Activated CD4-positive, alpha-beta T cell treated with anti-CD3 and anti-CD28 coated beads for 36 hours (primary cell): ENCODE data around the gene MVD. TPM values are rescaled to one million over a fixed set of nuclear protein-coding genes. Genes with fewer than 3 reads are reported as not detected.

Source experiments
- ATAC-seq: fragments of 200-7000 bp; cut with Tn5 transposase; one replicate; pipeline ENCODE4 v1.10.0; 2021; ENCODE audit warnings: mild to moderate bottlenecking, moderate library complexity
- CTCF ChIA-PET: fragments of 350-600 bp; sonication (Branson Sonifier 250); formaldehyde crosslinking; loops from one replicate; lab custom pipeline; 2021; ENCODE audit warnings: antibody characterized with exemption; lab: Charles Lee
- POLR2A ChIA-PET: fragments of 350-600 bp; sonication (Branson Sonifier 250); formaldehyde crosslinking; loops from one replicate; lab custom pipeline; 2021; ENCODE audit warnings: antibody characterized with exemption, inconsistent platforms; lab: Charles Lee
- DNase-seq: peaks from one replicate; pipeline ENCODE4 v3.0.0-alpha.2; 2020
- H3K27ac Mint-ChIP-seq: one replicate; pipeline ENCODE4 v1.8.0; 2021; ENCODE audit warnings: mixed read lengths
- H3K27me3 Mint-ChIP-seq: one replicate; pipeline ENCODE4 v1.8.0; 2021; ENCODE audit warnings: mixed read lengths
- H3K36me3 Mint-ChIP-seq: one replicate; pipeline ENCODE4 v1.8.0; 2021; ENCODE audit warnings: low read depth, mixed read lengths
- H3K4me1 Mint-ChIP-seq: one replicate; pipeline ENCODE4 v1.8.0; 2021; ENCODE audit warnings: mixed read lengths
- H3K4me3 Mint-ChIP-seq: one replicate; pipeline ENCODE4 v1.8.0; 2021; ENCODE audit warnings: mild to moderate bottlenecking, moderate library complexity, mixed read lengths
- H3K9me3 Mint-ChIP-seq: one replicate; pipeline ENCODE4 v1.8.0; 2021; ENCODE audit warnings: low read depth, mixed read lengths
- intact Hi-C, 2 experiments: fragments of 100-400 bp; cut with DNase I in 1 of 2; cut with micrococcal nuclease in 1 of 2; formaldehyde crosslinking; loops; one replicate each; pipeline versions ENCODE4 v1.14.2 to v1.15.1; 2022 to 2024; cut with DNase I, micrococcal nuclease
- total RNA-seq, 2 experiments: library from RNA; stranded (reverse); gene quantifications; one replicate each; pipeline ENCODE4 v1.2.3, GENCODE V29; 2021

MVD gene
- total RNA-seq, 2 experiments from 2014 or later: 62.8 to 81.1 TPM

DNA sequence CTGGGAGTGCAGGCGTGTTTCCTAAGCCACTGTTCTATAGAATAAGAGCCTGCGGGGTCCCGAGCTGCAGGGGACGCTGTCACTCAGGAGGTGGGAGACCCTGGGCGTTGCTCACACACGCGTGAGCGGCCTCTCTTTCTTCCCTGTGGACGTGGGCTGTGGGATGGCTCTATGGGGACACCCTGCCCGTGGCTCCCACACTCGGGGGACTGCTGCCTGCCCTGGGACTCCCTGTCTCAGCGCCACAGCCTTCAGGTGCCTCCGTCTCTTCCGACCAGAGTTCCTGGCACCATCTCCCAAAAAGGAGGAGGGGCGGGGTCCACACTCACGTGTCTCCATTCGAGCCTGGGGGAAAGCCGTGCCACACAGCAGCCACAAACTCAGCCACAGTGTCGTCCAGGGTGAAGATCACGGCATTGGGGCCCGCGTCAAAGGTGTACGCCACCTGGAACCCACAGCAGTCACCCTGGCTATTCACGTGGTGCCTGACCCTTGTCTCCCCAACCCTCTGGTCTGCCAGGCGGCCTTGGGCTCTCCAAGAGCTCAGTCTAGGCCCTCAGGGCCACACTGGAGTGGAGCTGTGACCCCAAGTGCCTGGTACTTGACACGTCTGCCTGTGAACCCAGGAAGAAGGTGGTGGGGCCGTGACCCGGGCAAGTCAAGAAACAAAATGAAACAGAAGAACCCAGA is 8.4 kb downstream of the MVD start:
- DNase-seq: no peak
- POLR2A ChIA-PET: no interaction called here
- CTCF ChIA-PET: no interaction called here
- peak overlapping the region; percentile 37 for H3K27ac Mint-ChIP-seq
- intact Hi-C loops: no loop called here
- H3K27me3 Mint-ChIP-seq: no peaks in the 10 kb centered on the region
- no peak overlapping the region for H3K4me3 Mint-ChIP-seq
- H3K36me3 Mint-ChIP-seq: peaks cover 14% of the 10 kb centered on the region
- ATAC-seq: no peak
- no peaks in the 10 kb centered on the region for H3K9me3 Mint-ChIP-seq
- peaks cover 10% of the 10 kb centered on the region for H3K4me1 Mint-ChIP-seq

DNA sequence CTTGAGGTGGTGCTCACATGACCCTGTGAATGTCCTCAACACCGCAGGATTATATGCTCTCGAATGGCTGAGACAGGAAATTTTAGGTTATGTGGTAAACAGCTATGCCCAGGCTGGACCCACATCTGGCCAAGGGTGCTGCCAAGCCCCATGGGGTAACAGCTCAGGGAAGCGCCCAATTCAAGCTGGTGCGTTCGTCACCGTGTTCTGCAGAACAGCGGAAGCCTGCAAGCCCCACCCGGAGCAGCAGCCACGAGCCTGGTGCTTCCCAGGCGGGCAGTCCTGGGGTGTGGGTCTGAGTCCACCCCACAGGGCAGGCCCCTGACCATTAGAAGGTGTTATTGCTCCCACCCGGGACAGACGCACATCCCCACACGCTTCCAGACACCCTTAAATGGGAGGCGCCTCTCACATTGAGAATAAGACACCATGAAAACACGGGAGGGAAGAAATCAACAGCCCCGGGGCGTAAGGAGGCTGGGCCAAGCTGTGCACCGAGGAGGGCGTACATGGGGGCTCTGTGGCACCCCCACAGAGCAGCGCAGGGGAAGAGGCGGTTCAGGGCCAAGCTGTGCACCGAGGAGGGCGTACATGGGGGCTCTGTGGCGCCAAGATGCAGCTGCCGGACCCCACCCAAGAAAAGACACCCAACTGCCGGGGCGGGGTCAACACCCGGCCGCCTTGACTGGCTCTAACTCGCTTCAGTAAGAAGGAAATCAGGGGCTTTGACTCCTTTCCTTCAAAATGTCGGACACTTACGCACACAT is 9.1 kb downstream of the MVD start:
- DNase-seq: no peak
- Mint-ChIP-seq H3K36me3 (peaks cover 19% of the 10 kb centered on the region), H3K27me3 (no peaks in the 10 kb centered on the region), H3K9me3 (no peaks in the 10 kb centered on the region), H3K4me3 (no peak overlapping the region), H3K27ac (no peak overlapping the region), H3K4me1 (peaks cover 15% of the 10 kb centered on the region)
- ChIA-PET CTCF (no interaction called here), POLR2A (no interaction called here)
- intact Hi-C loops: no loop called here
- no peak for ATAC-seq

DNA sequence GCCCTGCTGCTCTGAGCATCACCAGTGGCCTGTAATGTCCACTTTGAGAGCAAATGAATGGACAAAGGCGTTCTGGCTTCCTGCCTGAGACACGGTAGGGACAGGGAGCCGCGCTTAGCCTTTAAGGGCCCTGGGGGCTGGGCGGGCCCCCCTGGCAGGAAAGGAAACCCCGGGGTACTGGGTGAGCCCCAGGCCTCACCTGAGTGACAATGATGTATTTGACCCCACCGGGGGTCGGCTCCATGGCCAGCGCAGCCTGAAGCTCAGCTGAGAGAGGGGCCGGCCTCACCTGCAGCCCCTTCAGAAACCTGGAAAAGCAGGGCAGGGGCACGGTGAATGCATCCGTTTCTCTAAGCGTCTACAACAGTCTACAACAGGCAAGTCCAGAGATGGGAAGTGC is 9.8 kb downstream of the MVD start:
- POLR2A ChIA-PET: no interaction called here
- Mint-ChIP-seq H3K4me3 (no peak overlapping the region), H3K4me1 (peaks cover 15% of the 10 kb centered on the region), H3K9me3 (no peaks in the 10 kb centered on the region), H3K27ac (no peak overlapping the region), H3K36me3 (peaks cover 18% of the 10 kb centered on the region), H3K27me3 (no peaks in the 10 kb centered on the region)
- intact Hi-C loops: no loop called here
- ATAC-seq: no peak
- CTCF ChIA-PET: no interaction called here
- no peak for DNase-seq

DNA sequence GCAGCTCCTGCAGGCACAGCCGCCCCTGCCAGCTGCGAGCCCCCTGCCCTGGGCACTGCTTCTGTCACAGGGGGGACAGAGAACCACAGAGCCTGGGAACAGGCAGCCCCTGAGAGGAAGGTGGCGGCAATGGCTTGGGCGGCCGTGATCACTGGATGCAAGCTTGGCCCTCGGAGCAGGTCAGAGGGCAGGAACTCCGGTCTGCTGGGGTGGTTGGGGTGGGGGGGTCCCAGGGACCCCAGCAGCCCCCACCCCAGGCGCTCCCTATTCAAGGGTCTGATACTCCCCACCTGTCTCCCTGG is 10.2 kb downstream of the MVD start:
- Mint-ChIP-seq H3K36me3 (peaks cover 18% of the 10 kb centered on the region), H3K4me1 (peaks cover 15% of the 10 kb centered on the region), H3K4me3 (no peak overlapping the region), H3K27me3 (no peaks in the 10 kb centered on the region), H3K27ac (no peak overlapping the region), H3K9me3 (no peaks in the 10 kb centered on the region)
- intact Hi-C loops: no loop called here
- DNase-seq (no peak), ATAC-seq (no peak)
- POLR2A ChIA-PET: no interaction called here
- CTCF ChIA-PET: no interaction called here

DNA sequence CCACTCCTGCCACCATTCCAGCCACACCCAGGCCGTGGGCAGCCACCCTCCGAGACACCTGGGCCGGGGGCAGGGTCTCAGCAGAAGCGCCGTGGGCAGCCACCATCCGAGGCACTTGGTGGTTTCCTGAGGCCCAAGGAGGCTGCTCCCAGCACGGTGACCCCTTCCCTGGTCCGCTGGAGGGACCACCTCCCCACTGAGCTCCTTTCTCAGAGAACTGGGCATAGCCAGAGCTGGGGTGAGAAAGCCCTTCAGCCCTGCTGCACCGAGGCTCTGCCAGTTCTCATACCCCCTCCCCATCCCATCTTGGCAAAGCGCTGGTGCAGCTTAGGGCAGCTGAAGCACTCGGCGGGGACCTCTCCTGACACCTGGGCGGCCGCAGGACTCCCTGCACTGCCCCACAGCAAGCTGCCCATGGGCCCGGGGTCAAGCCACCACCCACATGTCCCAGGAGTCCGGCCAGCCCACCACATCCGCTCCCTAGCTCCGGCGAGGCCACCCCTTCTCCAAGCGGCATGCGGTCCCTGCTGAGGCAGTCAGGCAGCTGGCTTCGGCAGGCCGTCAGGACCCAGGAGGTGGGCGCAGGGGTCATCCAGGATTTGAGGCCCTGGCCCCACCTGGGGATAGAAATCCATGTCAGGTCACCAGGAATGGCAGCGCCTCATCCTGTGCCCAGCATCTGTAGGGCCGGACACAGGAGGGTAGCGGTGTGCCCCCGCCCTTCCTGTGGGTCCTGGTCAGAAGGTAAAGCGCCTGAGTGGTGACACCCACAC is 10.7 kb downstream of the MVD start:
- peak overlapping the region; percentile 93 for H3K27ac Mint-ChIP-seq
- peaks cover 18% of the 10 kb centered on the region for H3K36me3 Mint-ChIP-seq
- H3K4me3 Mint-ChIP-seq: no peak overlapping the region
- POLR2A ChIA-PET: no interaction called here
- DNase-seq (no peak), ATAC-seq (no peak)
- CTCF ChIA-PET: interaction anchor here (0.7 kb wide), 1 partner anchor 18 kb away, joined by 3 read pairs; no protein-coding TSS in a partner anchor
- no peaks in the 10 kb centered on the region for H3K9me3 Mint-ChIP-seq
- intact Hi-C loops: loop anchor here (1.0 to 2.0 kb wide), 17 partner anchors 11 to 541 kb away; partner anchors contain the start of genes MVD (in 2 of the 2), ZFPM1 (in 2 of the 2), CDT1 (in 1 of the 2) and CTU2 (in 1 of the 2)
- H3K4me1 Mint-ChIP-seq: peaks cover 15% of the 10 kb centered on the region
- no peaks in the 10 kb centered on the region for H3K27me3 Mint-ChIP-seq

DNA sequence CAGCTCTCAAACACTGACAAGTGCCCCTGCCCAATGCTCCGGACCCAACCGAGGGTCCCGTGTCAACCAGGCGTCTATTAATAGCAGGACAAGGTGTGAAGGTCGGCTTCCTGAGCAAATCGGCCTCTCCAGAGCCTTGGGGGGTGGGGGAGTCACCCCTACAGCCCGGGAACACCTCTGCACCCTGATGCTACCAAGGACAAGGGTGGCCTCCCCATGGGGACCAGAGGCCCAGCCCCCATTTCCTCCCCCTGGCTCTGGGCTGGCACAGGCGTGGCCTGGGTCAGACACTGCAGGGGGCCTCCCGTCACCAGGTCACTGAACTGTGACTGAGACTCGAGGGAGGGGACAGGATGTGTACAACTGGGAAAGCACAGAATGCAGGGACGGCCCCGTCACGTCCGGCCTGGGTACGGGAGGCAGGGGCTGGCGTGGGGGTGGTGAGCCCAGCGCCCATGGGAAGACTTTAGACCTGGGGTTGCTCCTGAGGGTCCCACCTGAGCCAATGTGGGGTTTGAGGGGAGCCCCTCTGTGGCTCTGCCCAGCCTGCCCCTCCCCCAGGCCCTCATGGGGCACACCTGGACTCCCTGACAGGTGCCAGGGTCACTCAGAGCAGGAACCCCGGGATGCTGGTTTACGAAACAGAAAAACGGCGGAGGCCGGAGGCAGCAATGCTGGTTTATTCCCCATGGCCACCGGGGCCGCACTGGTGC is 11.5 kb downstream of the MVD start:
- DNase-seq: peak; percentile 92
- H3K36me3 Mint-ChIP-seq: peaks cover 18% of the 10 kb centered on the region
- H3K4me1 Mint-ChIP-seq: peaks cover 15% of the 10 kb centered on the region
- ChIA-PET CTCF (no interaction called here), POLR2A (no interaction called here)
- H3K4me3 Mint-ChIP-seq: peak overlapping the region; percentile 85
- intact Hi-C loops: loop anchor here (1.0 to 2.0 kb wide), 17 partner anchors 12 to 542 kb away; partner anchors contain the start of genes MVD (in 2 of the 2), ZFPM1 (in 2 of the 2), CDT1 (in 1 of the 2) and CTU2 (in 1 of the 2)
- H3K9me3 Mint-ChIP-seq: no peaks in the 10 kb centered on the region
- no peaks in the 10 kb centered on the region for H3K27me3 Mint-ChIP-seq
- peak; percentile 92 for ATAC-seq
- H3K27ac Mint-ChIP-seq: peak overlapping the region; percentile 93

DNA sequence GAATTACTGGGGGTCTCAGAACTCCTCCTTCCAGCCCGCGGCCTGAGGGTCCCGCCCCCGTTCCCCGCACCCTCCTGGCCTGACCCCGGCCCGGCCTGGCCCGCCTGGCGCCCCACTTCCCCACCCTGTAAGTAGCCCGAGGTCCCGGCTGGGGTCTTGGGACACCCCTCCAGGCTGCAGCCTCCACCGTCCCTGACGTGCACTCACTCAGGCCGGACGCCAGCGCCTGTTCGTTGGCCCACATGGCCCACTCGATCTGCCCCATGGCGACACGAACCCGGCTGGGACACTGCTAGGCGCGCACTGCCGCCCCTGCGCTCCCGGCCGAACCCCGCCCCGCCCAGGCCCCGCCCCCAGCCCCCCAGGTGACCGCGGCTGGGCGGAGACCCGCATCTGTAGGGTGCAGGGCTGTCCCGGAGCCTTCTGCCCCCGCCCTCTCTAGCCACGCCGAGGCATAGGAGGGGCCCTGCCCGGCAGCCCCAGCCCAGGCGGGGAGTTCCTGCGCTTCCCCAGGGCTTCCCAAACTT is 12.1 kb downstream of the MVD start, which contains the start of gene CYBA:
TSS of gene CYBA (minus strand) at position 305 of the 527 bp plus-strand sequence. CDS start at position 265, 40 bp downstream.
- intact Hi-C loops: loop anchor here (1.0 to 2.0 kb wide), 17 partner anchors 12 to 542 kb away; partner anchors contain the start of genes MVD (in 2 of the 2), ZFPM1 (in 2 of the 2), CDT1 (in 1 of the 2) and CTU2 (in 1 of the 2)
- CTCF ChIA-PET: no interaction called here
- Mint-ChIP-seq H3K27me3 (no peaks in the 10 kb centered on the region), H3K36me3 (peaks cover 18% of the 10 kb centered on the region), H3K9me3 (no peaks in the 10 kb centered on the region), H3K4me1 (peaks cover 15% of the 10 kb centered on the region), H3K27ac (peak within 1 kb of the TSS; percentile 93), H3K4me3 (peak within 1 kb of the TSS; percentile 85)
- ATAC-seq: peak; percentile 87
- DNase-seq: peak; percentile 92
- POLR2A ChIA-PET: no interaction called here

DNA sequence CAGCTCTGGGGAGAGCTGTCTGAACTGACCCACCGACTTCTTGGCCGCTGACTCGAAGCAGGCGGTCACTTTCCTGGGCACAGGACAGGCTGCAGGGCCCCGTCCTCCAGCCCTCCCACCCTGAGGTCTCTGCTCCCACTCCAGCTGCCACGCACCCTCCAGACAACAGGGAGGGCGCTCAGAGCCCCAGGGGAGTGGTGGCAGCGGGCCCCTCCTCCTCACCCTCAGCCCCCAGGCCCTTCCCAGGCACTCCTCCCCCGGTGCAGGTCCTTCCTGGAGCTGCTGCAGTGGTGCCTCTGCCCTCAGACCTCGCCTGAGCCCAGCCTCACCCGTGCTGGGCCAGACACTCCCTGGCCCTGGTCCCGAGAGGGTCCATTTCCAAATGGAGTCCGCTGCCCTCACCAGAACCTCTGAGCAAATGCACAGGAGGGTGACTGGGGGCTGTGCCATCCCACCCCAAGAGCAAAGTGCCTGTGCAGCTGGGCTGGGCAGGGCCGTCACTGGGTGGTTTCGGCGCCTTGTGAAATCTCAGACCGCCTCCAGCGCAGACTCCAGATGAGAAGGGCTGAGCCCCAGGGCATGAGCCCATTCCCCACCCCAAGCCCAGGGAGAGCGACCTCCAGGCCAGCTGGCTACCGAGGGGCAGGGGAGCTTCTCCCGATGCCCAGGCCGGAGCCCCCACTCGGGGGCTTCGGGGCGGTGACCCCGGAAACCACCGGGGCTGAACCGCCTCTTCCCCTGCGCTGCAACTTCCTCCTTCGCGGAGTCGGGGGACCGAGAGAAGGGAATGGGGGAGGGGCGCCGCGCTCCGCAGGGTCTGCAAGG is 12.8 kb downstream of the MVD start:
- POLR2A ChIA-PET: interaction anchor here (0.8 kb wide), 1 partner anchor 13 kb away, joined by 5 read pairs; no protein-coding TSS in a partner anchor
- ATAC-seq (no peak), DNase-seq (peak; percentile 48)
- H3K36me3 Mint-ChIP-seq: peaks cover 17% of the 10 kb centered on the region
- H3K9me3 Mint-ChIP-seq: no peaks in the 10 kb centered on the region
- CTCF ChIA-PET: no interaction called here
- intact Hi-C loops: loop anchor here in 1 of 2 experiments (2.0 kb wide), 3 partner anchors 15 to 197 kb away; partner anchors contain the start of gene ZFPM1
- peak overlapping the region; percentile 85 for H3K4me3 Mint-ChIP-seq
- peak overlapping the region; percentile 85 for H3K27ac Mint-ChIP-seq
- peaks cover 15% of the 10 kb centered on the region for H3K4me1 Mint-ChIP-seq
- no peaks in the 10 kb centered on the region for H3K27me3 Mint-ChIP-seq

DNA sequence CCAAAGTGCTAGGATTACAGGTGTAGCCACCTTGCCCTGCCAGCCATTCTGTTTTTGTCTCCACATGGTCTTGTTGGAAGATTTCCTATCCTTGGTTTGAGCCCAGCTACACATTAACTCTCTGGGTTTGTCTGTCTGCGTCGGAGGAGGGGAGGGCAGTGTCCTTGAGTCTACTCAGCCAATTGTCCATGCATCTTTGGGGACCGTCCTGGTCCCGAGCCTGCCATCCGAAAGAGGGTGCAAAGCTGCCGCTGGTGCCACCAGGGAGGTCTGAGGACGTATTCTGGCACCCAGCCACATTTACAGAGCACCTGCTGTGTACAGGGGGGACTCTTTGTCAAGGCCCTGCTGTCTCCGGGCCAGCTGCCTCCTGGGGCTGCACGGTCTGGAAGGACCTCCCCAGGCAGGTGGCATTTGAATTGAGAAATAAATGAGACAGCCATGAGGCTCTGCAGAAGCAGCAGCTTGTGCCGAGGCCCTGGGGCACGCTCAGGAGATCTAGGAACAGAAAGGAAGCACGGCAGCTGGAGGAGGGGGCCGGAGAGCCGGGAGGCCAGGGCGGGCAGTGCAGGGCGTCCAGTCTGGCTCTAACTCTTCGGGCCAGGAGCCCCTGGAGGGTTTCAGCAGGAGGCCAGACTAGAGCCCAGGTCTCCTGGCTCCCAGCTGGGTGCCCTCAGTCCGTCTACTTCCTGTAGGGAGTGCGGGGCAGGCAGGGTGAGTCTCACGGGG is 13.5 kb downstream of the MVD start:
- ATAC-seq (no peak), DNase-seq (no peak)
- peaks cover 13% of the 10 kb centered on the region for H3K36me3 Mint-ChIP-seq
- intact Hi-C loops: no loop called here
- peak overlapping the region; percentile 5 for H3K27ac Mint-ChIP-seq
- CTCF ChIA-PET: no interaction called here
- POLR2A ChIA-PET: interaction anchor here (0.8 kb wide), 1 partner anchor 13 kb away, joined by 5 read pairs; no protein-coding TSS in a partner anchor
- H3K9me3 Mint-ChIP-seq: no peaks in the 10 kb centered on the region
- H3K27me3 Mint-ChIP-seq: no peaks in the 10 kb centered on the region
- H3K4me1 Mint-ChIP-seq: peaks cover 15% of the 10 kb centered on the region
- H3K4me3 Mint-ChIP-seq: peak overlapping the region; percentile 85
